Fibroblast of skin of left quadriceps (primary cell): ENCODE measurements around the gene EZH2.

Experiments used
- DNase-seq, 2 experiments: peaks; one replicate each; pipeline ENCODE4 v3.0.0-alpha.2; 2013; ENCODE audit warnings: low read depth in 2 of 2

The EZH2 gene

GRCh38 chr7:148856891-148857290, 27.2 kb downstream of the EZH2 start:
- DNase-seq = no peak

GRCh38 chr7:148856578-148856881, 27.6 kb downstream of the EZH2 start:
- no peak for DNase-seq

GRCh38 chr7:148854983-148855382, 29.1 kb downstream of the EZH2 start:
- no peak for DNase-seq

GRCh38 chr7:148852272-148852671, 31.8 kb downstream of the EZH2 start:
- DNase-seq = no peak

- no peak for DNase-seq
These were observed 33.5 kb downstream of the EZH2 start for GRCh38 chr7:148850564-148850963.

- DNase-seq = no peak
These were observed 34.5 kb downstream of the EZH2 start for GRCh38 chr7:148849393-148850098.

GRCh38 chr7:148847815-148848734, 36.0 kb downstream of the EZH2 start:
- no peak for DNase-seq

GRCh38 chr7:148838905-148839304, 45.2 kb downstream of the EZH2 start:
- no peak for DNase-seq

GRCh38 chr7:148835854-148836253, 48.2 kb downstream of the EZH2 start:
- DNase-seq = no peak

- no peak for DNase-seq
These were observed 49.5 kb downstream of the EZH2 start for GRCh38 chr7:148834605-148835004.

GRCh38 chr7:148831782-148832181, 52.3 kb downstream of the EZH2 start:
- no peak for DNase-seq

- DNase-seq = no peak
These were observed 53.0 kb downstream of the EZH2 start for GRCh38 chr7:148830897-148831692.

- DNase-seq = no peak
These were observed 55.1 kb downstream of the EZH2 start for GRCh38 chr7:148828965-148829364.

- no peak for DNase-seq
These were observed 58.8 kb downstream of the EZH2 start for GRCh38 chr7:148825338-148825737.

- DNase-seq = no peak
These were observed 59.2 kb downstream of the EZH2 start for GRCh38 chr7:148824864-148825263.

GRCh38 chr7:148821422-148821821, 62.7 kb downstream of the EZH2 start:
- no peak for DNase-seq

GRCh38 chr7:148819697-148820360, 64.3 kb downstream of the EZH2 start:
- DNase-seq = peak; percentile 12 to 28

GRCh38 chr7:148815612-148816011, 68.5 kb downstream of the EZH2 start:
- no peak for DNase-seq

- DNase-seq = no peak
These were observed 69.0 kb downstream of the EZH2 start for GRCh38 chr7:148814922-148815559.

- DNase-seq = no peak
These were observed 70.2 kb downstream of the EZH2 start for GRCh38 chr7:148813890-148814289.

GRCh38 chr7:148811892-148812291, 72.2 kb downstream of the EZH2 start:
- no peak for DNase-seq
